GM21619 (cell line): ENCODE results near the gene TMEM35B.
"Not testable (repeated sequence)": the region's sequence is repeated elsewhere in the genome, so short reads cannot be mapped to it uniquely, and the experiment has no call there.

ENCODE experiments used
- ATAC-seq: cut with Tn5 transposase; IDR thresholded peaks from one replicate; pipeline ENCODE4 v1.9.1; 2021; ENCODE audit not compliant: unreplicated experiment

Gene TMEM35B

DNA sequence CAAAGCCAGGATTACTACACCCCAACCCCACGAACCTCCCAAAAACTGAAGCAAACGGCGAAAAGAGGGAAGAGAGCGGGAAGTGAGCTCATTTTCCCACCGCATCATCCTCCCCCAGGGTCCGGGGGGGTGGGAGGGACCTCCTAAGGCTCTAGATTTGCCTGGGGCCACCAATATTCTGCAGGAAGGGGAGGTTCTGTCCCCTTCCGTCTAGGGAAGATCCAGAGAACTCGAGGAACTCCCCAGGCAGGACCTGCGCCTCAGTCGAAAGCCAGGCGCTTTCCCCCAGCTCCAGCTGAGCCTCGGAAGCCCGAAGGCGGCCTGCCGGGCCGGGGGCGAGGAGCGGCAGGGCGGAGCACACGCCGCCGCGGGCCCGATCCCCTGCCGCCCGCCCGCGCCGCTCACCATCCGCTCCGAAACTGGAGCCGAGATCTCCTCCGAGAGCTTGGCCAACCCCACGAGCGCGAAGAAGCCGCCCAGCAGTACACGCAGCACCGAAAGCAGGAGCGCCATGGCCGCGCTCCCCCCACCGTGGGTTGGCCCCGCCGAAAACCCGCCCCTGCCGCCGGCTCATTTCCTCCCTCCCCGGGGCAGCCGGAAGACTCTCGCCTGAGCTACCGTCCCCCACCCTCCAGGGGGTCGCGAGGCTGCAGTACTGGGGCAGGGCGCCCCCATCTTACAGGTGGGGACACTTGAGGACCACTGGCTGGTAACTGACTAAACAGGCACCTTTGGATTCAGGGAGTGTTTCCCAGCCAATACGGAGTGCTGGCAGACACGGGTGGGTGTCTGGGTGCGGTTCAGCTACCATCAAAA, at the start of gene TMEM35B:
TMEM35B (minus strand) TSS at position 555 of the 816 bp plus-strand sequence; CDS start at position 513, 42 bp downstream.
- ATAC-seq = peak; percentile 63

- ATAC-seq = no peak
These were observed 48.2 kb upstream of the TMEM35B start for GRCh38 chr1:35033346-35033745.

- ATAC-seq = no peak
These were observed 47.2 kb upstream of the TMEM35B start for GRCh38 chr1:35032384-35032739.

- ATAC-seq = peak; percentile 29
These were observed 45.8 kb upstream of the TMEM35B start for GRCh38 chr1:35030756-35031446.

DNA sequence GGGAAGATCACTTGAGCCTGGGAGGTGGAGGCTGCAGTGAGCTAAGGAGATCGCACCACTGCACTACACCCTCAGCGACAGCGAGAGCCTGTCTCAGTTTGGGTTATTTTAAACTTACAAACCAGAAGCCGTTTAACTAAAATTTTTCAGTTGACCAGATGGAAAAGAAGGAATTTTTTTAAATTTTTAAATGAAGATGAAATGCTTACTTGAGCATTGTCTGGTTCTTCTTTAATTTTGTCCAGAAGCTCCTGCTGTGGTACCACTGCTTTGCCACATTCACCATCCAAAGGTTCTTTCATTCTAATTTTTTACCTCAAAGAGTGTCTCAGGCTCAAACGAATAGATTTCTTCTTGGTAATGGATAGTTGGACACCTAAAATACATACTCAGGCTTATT, 45.2 kb upstream of the TMEM35B start:
- no peak for ATAC-seq

- ATAC-seq = no peak
These were observed 44.6 kb upstream of the TMEM35B start for GRCh38 chr1:35029761-35030160.

GRCh38 chr1:35016406-35016805, 31.3 kb upstream of the TMEM35B start:
- no peak for ATAC-seq

DNA sequence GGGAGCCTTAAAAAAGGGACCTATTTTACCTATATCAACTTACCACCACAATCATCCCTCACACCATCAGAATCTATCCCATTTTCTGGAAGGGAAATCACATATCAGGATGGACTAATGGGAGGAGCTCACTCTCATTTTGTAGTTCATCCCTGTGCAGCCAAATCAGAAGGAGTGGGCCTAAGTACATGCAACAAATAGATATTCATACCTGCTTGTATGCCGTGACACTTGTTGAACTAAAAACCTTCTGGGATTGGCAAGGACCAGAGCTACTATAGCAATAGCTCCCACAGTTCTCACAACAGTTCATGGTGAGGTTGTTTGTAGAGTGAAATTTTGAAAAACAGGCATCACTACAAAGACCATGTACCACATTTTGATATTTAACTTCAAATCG, 29.3 kb upstream of the TMEM35B start:
- ATAC-seq = no peak

- ATAC-seq = no peak
These were observed 20.6 kb upstream of the TMEM35B start for GRCh38 chr1:35005711-35006110.

- no peak for ATAC-seq
These were observed 16.6 kb upstream of the TMEM35B start for GRCh38 chr1:35001743-35002142.

DNA sequence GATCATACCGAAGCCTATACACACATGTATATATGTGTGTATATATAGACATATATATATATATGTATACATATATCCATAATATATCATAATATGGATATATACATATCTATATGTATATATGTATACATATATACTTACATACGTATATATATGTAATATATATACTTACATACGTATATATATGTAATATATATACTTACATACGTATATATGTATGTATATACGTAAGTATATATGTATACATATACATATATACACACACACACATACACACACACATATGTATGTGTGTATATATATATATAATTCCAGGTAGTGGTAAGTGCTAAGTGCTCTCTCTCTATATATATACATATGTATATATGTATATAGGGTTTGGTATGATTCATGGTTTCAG, 9.7 kb upstream of the TMEM35B start:
- no peak for ATAC-seq

- no peak for ATAC-seq
These were observed 3.4 kb upstream of the TMEM35B start for GRCh38 chr1:34988581-34988980.

- no peak for ATAC-seq
These were observed 3.0 kb upstream of the TMEM35B start for GRCh38 chr1:34988147-34988546.

DNA sequence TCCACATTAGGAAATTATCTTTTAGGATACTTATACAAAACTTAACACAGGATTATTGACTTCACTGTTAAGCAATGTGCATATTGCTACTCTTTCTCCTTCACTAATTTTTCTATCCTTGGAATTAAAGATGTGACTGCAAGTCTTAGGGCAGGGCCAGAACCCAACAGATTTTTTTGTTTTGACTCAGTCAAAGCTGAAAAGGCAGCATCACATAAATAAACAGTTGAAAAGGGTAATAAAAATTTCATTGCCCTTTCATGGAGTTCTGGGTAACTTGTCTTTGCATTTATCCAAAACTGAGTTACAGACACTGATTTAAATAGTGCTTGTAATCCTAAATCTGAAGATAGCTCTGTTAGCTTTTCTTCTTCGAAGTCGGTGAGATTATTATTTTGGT, 1.9 kb upstream of the TMEM35B start:
- ATAC-seq = no peak

DNA sequence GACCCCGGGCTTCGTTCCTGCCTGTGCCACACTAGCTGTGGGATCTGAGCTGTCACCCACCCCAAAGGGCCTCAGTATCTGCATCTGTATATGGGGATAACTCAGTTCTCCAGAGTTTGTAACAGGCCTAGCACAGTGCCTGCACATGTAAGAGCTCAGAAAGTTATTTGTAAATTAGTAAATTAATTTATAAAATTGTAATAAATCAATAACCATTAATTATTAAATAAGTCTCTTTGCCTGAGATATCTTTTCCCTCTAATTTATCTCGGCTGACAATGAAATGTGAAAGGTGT, 410 bp upstream of the TMEM35B start:
- ATAC-seq = not testable (repeated sequence)

GRCh38 chr1:34984435-34984792, 733 bp downstream of the TMEM35B start:
- no peak for ATAC-seq

DNA sequence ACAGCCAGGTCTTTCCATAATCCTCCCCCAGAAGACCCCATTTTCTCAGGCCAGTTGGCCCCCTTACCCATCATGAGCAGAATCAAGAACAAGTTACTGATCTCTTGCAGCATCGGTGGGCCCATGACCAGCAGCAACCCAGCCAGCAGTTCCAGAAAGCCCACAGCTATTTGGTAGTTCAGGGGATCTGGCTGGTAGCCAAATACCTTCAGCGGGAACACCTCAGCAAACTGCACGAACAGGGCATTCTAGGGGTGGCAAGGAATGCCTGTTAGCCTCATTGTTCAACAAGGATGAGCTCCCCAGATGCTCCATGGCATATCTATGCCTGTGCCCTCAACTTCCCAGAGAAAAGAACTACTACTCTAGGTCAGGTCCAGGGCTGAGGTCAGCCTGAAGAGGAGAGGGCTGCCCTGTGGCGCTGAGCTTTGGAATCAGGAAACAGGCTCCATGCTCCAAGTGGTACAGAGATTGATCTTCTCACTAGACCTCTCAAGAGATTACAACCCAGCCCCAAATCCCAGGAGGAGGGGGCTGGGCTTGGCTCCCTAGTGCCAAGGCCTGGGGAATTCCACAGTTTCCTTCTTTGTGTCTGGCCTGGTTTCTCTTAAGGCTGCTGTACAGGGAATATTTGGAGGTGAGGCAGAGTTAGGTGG, 1.3 kb downstream of the TMEM35B start:
- ATAC-seq = no peak

DNA sequence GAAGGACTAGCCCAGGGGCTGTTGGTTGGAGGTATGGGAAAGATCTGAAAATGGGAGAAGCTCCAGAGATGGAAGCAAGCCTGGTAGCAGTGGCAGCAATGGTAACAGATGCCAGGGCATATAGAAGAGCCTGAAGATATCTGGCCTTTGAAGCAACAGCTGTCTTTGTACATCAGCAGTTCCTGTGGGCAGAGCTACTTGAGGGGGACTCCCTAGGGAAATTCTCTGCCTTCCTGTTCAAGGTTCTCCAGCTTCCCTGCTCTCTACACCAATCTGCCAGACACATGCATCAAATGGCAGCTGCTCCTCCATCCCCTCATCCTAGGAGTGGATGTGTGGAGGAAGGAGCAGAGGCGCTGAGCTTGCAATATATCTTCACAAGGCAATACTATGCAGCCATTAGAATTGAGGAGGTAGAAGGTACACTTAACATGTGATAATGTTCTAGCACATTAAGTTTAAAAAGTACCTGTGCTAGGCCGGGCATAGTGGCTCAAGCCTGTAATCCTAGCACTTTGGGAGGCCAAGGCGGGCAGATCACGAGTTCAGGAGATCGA, 2.2 kb downstream of the TMEM35B start:
- no peak for ATAC-seq

DNA sequence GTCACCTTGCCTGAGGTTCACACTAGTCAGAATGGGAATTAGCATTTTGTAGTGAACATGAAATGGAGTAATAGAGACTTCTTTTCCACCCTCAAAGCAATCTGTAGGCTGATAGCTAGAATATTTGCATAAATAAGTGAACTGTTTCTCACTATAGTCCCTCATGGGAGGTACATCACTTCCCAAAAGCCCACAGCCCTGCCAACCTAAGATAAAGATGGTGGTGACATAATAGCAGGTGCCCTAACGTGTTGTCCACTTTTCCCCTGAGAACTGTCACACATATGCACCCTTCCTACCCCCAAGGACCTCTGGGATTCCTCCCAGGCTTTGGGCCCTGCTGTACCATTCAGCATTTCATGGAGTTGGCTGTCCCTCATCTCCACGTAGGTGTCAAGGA, 4.4 kb downstream of the TMEM35B start:
- ATAC-seq = no peak

- ATAC-seq = no peak
These were observed 6.2 kb downstream of the TMEM35B start for GRCh38 chr1:34978921-34979320.

- no peak for ATAC-seq
These were observed 7.3 kb downstream of the TMEM35B start for GRCh38 chr1:34977858-34978257.

- ATAC-seq = no peak
These were observed 8.0 kb downstream of the TMEM35B start for GRCh38 chr1:34977210-34977471.
